ENCODE measurements around the gene L1CAM. TPM values are rescaled to one million over a fixed set of nuclear protein-coding genes. Genes with fewer than 3 reads are reported as not detected.

The L1CAM gene
- total and polyA plus RNA-seq, 4 donors, result 0.28 to 0.59 (median 0.39) TPM; not detected in 1

DNA sequence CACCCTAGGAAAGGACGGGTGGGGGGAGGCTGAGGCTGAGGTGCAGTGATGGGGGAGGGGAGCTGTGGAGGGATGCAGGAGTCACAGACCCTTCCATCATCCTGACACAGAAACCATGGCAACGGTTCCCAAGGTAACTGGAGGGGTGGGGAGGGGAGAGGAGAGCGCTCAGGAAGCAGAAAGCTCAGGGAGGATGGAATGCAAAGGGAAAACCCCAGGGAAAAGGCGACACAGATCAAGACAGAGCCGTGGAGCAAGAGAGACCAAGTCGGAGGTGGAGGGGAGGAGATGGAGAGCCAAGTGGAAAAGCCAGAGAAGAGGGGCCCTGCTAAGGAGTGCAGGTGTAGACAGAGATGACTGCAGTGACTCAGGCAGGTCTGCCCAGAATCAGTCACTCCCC is 14.5 kb downstream of the L1CAM start:
- Histone ChIP-seq H3K4me1 (ENCODE audit: control insufficient read depth in 4 of 4, insufficient read depth in 4 of 4, low read length in 3 of 4) (no peaks in the 10 kb centered on the region), H3K9ac (ENCODE audit: low read depth in 1 of 2, low read length in 2 of 2) (no peak overlapping the region), H3K27me3 (ENCODE audit: control insufficient read depth in 4 of 4, insufficient read depth in 4 of 4, low read length in 3 of 4) (peaks cover 0 to 4% (median 0%) of the 10 kb centered on the region in 4 donors), H3K4me3 (ENCODE audit: low read depth in 1 of 3, low read length in 3 of 3) (no peak overlapping the region), H3K36me3 (ENCODE audit: control insufficient read depth in 4 of 4, insufficient read depth in 3 of 4, low read depth in 1 of 4, low read length in 3 of 4) (no peaks in the 10 kb centered on the region), H3K27ac (ENCODE audit: low read depth in 1 of 2, low read length in 2 of 2) (no peak overlapping the region), H3K9me3 (ENCODE audit: control insufficient read depth in 4 of 4, low read length in 3 of 4) (no peaks in the 10 kb centered on the region)
- no peak for DNase-seq (ENCODE audit: low spot score)
- TF ChIP-seq FOXA2 (IDR thresholded peaks at IDR 0.05) (no peak), SP1 (IDR thresholded peaks at IDR 0.05) (no peak), CTCF (IDR thresholded peaks at IDR 0.05; ENCODE audit: low read depth, low read length, missing input control) (no peak), GABPA (IDR thresholded peaks at IDR 0.05 in 1 of 2, conservative IDR thresholded peaks at IDR 0.05 in 1 of 2) (no peak), JUND (IDR thresholded peaks at IDR 0.05) (no peak), HNF4G (IDR thresholded peaks at IDR 0.05) (no peak), TAF1 (conservative IDR thresholded peaks at IDR 0.05) (no peak), YY1 (IDR thresholded peaks at IDR 0.05) (no peak), RXRA (IDR thresholded peaks at IDR 0.05) (no peak), FOXA1 (IDR thresholded peaks at IDR 0.05) (no peak)
- TF ChIP-seq, protein P1, sequence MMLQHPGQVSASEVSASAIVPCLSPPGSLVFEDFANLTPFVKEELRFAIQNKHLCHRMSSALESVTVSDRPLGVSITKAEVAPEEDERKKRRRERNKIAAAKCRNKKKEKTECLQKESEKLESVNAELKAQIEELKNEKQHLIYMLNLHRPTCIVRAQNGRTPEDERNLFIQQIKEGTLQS (IDR thresholded peaks at IDR 0.05), result no peak
- TF ChIP-seq, protein P2, sequence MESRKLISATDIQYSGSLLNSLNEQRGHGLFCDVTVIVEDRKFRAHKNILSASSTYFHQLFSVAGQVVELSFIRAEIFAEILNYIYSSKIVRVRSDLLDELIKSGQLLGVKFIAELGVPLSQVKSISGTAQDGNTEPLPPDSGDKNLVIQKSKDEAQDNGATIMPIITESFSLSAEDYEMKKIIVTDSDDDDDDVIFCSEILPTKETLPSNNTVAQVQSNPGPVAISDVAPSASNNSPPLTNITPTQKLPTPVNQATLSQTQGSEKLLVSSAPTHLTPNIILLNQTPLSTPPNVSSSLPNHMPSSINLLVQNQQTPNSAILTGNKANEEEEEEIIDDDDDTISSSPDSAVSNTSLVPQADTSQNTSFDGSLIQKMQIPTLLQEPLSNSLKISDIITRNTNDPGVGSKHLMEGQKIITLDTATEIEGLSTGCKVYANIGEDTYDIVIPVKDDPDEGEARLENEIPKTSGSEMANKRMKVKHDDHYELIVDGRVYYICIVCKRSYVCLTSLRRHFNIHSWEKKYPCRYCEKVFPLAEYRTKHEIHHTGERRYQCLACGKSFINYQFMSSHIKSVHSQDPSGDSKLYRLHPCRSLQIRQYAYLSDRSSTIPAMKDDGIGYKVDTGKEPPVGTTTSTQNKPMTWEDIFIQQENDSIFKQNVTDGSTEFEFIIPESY (IDR thresholded peaks at IDR 0.05), result no peak
- WGBS, result 22% methylated on average over 6 of the region's 6 CpGs

- Histone ChIP-seq H3K27me3 (ENCODE audit: control insufficient read depth in 4 of 4, insufficient read depth in 4 of 4, low read length in 3 of 4) (no peaks in the 10 kb centered on the region), H3K27ac (ENCODE audit: low read depth in 1 of 2, low read length in 2 of 2) (no peak overlapping the region), H3K9ac (ENCODE audit: low read depth in 1 of 2, low read length in 2 of 2) (no peak overlapping the region), H3K4me3 (ENCODE audit: low read depth in 1 of 3, low read length in 3 of 3) (no peak overlapping the region), H3K9me3 (ENCODE audit: control insufficient read depth in 4 of 4, low read length in 3 of 4) (no peaks in the 10 kb centered on the region), H3K36me3 (ENCODE audit: control insufficient read depth in 4 of 4, insufficient read depth in 3 of 4, low read depth in 1 of 4, low read length in 3 of 4) (no peaks in the 10 kb centered on the region), H3K4me1 (ENCODE audit: control insufficient read depth in 4 of 4, insufficient read depth in 4 of 4, low read length in 3 of 4) (no peaks in the 10 kb centered on the region)
- TF ChIP-seq HNF4G (IDR thresholded peaks at IDR 0.05) (no peak), CTCF (IDR thresholded peaks at IDR 0.05; ENCODE audit: low read depth, low read length, missing input control) (no peak), SP1 (IDR thresholded peaks at IDR 0.05) (no peak)
- TF ChIP-seq, protein P2 (IDR thresholded peaks at IDR 0.05), result no peak
- TF ChIP-seq, protein P1 (IDR thresholded peaks at IDR 0.05), result no peak
- WGBS, result 56% methylated on average over 21 of the region's 21 CpGs
- DNase-seq (ENCODE audit: low spot score), result no peak
Measured at GRCh38 chrX:153870791-153871360, 15.1 kb downstream of the L1CAM start.
